Body of pancreas (tissue), 4 donors: ENCODE results near the gene PRKCB.
"Not testable (repeated sequence)": the region's sequence is repeated elsewhere in the genome, so short reads cannot be mapped to it uniquely, and the experiment has no call there.

Source experiments
- CTCF ChIP-seq, 7 experiments: fragments of 450-650 bp in 4 of 7; fragments of 200-600 bp in 3 of 7; sonication (generic) in 3 of 7; IDR thresholded peaks; one replicate each; pipeline ENCODE4 v1.5.1; 2016 to 2019; ENCODE audit warnings: antibody characterized with exemption in 7 of 7
- POLR2A ChIP-seq, 3 donors: fragments of 450-650 bp; IDR thresholded peaks; one replicate each; pipeline ENCODE4 v1.6.1; 2016; ENCODE audit warnings: antibody characterized with exemption in 3 of 3, mild to moderate bottlenecking in 2 of 3

- not testable (repeated sequence) for TF ChIP-seq CTCF, POLR2A (IDR thresholded peaks at IDR 0.05)
Observed at GRCh38 chr16:24105471-24105870, 269.7 kb downstream of the PRKCB start.
